C4-2B (cell line): ENCODE results near the gene AGPS.

Source experiments
- H3K27ac ChIP-seq: fragments of 450-650 bp; 2 replicates; pipeline ENCODE4 v1.5.1; 2017
- ZFX ChIP-seq: fragments of 450-650 bp; IDR thresholded peaks from 2 replicates; pipeline ENCODE4 v1.6.1; 2017
- TF ChIP-seq, protein P1 (sequence below): fragments of 450-650 bp; conservative IDR thresholded peaks from 2 replicates; pipeline ENCODE4 v1.5.1; 2017; ENCODE audit warnings: mild to moderate bottlenecking

The AGPS gene

DNA sequence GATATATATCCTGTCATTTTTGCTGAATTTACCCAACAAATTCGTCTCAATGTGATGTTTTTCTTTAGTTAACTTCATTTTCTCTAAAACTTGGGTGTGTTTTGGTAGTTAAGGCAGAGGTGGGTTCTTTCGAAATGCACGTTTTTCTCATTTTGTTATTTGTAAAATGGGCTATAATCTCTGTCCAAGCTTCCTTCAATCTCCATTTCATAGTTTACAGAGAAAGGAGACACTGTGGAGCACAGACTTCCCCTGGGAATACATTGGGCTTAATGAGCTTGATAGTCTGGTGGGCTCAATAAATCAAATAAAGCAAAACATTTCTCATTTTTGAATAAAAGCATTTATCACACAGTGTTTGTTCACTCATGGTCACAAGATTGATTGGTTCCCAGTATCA, 145.1 kb downstream of the AGPS start:
- H3K27ac ChIP-seq = no peak overlapping the region
- TF ChIP-seq, protein P1, sequence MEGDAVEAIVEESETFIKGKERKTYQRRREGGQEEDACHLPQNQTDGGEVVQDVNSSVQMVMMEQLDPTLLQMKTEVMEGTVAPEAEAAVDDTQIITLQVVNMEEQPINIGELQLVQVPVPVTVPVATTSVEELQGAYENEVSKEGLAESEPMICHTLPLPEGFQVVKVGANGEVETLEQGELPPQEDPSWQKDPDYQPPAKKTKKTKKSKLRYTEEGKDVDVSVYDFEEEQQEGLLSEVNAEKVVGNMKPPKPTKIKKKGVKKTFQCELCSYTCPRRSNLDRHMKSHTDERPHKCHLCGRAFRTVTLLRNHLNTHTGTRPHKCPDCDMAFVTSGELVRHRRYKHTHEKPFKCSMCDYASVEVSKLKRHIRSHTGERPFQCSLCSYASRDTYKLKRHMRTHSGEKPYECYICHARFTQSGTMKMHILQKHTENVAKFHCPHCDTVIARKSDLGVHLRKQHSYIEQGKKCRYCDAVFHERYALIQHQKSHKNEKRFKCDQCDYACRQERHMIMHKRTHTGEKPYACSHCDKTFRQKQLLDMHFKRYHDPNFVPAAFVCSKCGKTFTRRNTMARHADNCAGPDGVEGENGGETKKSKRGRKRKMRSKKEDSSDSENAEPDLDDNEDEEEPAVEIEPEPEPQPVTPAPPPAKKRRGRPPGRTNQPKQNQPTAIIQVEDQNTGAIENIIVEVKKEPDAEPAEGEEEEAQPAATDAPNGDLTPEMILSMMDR = no peak
- TF ChIP-seq ZFX = no peak

DNA sequence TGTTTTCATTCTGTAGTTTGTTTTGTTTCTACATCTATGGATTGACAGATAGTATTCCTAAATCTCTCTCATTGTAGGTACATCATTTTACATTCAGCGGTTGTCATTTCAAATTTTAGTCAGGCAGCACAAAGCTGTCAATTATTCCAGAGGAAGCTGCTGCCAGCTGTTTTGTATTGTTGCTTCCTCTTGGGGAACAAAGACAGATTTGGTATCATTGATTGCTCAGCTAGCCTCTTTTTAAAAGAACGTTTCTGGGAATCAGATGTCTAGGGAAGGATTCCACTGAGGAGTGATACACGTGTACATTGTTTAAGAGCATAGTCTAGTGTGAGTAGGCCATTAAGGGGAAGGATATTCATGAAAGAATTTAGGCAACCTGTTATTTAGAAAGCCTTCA, 145.8 kb downstream of the AGPS start:
- TF ChIP-seq, protein P1 = no peak
- no peak for TF ChIP-seq ZFX
- no peak overlapping the region for H3K27ac ChIP-seq

DNA sequence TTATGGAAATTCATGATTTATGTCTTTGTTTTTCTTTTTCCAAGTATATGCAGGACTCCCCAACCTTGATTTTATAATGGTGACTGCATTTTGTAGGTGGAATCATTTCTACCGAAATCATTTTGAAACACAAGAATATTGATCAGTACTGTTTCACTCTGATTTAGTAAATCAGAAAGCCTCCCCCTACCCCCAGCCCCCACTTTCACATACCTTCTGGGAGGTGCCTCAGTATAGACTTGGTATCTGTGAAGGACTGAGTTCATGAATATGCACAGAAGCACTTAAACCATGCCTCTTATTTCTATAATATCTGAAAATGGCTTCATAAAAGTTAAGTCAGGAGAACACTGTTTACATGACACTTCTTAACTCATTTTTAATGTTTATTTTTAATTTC, 147.7 kb downstream of the AGPS start:
- TF ChIP-seq, protein P1 = no peak
- TF ChIP-seq ZFX = no peak
- H3K27ac ChIP-seq = no peak overlapping the region

DNA sequence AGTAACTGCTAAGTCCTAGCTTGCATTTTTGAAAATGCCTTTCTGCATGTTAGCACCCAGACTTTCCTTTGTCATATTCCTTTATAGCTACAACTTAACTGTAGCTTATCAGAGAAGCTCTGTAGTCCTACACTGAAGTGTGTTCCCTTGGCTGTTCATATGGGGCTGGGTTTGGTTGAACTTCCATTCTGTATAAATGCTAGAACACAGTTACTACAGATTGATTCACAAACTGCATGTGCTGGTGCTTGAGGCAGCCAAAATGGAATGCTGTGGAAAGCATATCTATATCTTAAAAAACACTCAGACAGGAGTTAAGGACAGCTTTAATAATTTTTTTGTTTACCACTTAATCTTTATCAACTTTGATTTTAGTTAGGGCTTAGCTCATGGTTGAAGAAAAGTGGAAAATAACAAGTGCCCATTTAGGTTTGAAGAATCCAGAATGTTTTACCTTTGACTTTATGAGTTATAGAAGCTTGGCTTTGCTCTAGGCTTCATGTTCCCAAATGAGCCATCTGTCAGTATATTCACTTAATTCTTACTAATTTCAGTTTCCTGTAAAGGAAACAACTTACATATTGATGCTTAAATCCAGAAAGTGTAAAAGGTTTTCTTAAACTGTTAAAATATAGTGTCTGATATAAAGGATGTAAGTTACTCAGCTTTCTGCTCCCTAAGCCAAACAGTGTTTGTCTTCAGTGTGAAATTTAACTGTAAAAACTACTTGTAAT, 148.9 kb downstream of the AGPS start:
- TF ChIP-seq, protein P1 = no peak
- TF ChIP-seq ZFX = no peak

DNA sequence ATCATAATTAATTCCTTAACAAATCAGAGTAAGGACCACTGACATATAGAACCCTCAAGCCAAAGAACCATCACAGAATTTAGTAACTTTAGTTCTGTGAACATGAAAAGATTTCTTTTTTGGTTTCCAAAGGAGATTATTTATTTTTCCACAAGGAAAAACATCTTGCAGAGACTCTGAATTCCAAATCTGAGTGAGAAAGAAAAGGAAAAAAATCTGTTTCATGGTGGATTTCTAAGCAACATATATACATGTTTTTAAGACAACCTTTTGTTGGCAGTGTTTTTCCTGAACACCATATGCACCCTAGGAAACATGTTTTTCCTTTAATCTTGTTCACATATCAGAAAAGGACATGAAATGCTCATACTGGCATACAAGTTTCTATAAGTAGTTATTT, 149.8 kb downstream of the AGPS start:
- H3K27ac ChIP-seq = no peak overlapping the region
- TF ChIP-seq, protein P1 = no peak
- no peak for TF ChIP-seq ZFX

More for the DNA sequence above, 148.9 kb downstream of the AGPS start:
- no peak overlapping the region for H3K27ac ChIP-seq

DNA sequence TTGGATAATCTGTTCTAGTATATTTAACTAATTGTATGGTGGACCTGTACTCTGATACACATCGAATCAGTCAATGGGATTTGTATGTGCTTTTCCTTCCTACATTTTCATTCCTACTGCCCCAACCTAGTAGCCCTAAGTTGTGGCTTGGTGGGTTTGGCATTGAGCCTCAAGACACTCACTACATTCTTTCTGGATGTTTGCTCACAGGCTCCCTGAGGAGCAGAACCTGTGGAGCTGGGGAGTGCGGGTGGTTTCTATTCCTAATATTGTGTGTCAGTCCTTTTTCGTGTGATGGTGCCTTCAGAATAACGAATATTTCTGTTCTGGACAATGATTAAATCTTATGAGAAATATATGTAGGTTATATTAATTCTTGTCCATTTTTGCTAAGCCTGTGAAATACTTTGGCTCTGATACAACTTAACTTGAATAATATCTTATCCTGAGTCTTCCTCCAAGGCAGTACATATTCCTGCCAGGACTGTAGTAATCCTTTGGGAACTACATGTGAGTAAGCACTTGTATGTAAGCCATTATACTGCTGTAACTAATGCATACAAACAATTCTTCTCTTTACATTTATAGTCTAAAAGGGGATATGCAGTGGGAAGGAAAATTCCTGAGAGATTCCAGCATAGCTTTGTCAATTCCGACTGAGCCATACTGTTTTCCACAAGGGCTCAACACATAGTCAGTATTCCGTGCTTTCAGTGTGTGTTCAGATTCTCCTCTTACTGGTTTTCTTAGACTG, 150.6 kb downstream of the AGPS start:
- no peak for TF ChIP-seq ZFX
- TF ChIP-seq, protein P1 = no peak
- no peak overlapping the region for H3K27ac ChIP-seq

DNA sequence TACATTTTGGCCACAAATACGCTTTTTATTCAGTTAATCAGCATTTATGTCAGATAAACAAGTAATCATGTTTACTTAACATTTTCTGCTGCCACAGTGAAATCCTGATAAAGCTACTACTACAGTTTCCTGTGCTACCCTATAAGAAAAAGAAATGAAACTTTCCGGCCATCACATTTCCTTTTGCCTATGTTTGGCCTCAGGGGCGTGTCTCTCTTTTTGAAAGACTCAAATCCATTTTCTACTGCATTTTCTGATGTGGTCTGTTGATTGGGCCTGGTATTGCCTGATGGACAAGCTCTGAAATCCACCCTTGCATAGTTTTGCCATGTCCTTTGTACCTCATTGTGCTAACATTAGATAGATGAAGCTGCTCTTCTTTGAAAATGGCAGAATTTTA, 152.6 kb downstream of the AGPS start:
- H3K27ac ChIP-seq = no peak overlapping the region
- TF ChIP-seq, protein P1 = no peak
- no peak for TF ChIP-seq ZFX
